Measurements from ENCODE around the gene TMEM107.
"Not testable (repeated sequence)": the region's sequence is repeated elsewhere in the genome, so short reads cannot be mapped to it uniquely, and the experiment has no call there.

Gene TMEM107

GRCh38 chr17:8176197-8176940, at the start of gene TMEM107:
Gene TMEM107 (minus strand): TSS chr17:8176380. CDS start chr17:8176286, 94 bp downstream.
- peak; percentile 80 for DNase-seq

- no peak for DNase-seq
These were observed 49.0 kb upstream of the TMEM107 start for GRCh38 chr17:8224891-8225812.

GRCh38 chr17:8223356-8224126, 47.4 kb upstream of the TMEM107 start:
- peak; percentile 58 for DNase-seq

- DNase-seq = peak; percentile 90
These were observed 46.6 kb upstream of the TMEM107 start for GRCh38 chr17:8222630-8223355.

GRCh38 chr17:8222380-8222629, 46.1 kb upstream of the TMEM107 start:
- no peak for DNase-seq

GRCh38 chr17:8221663-8222379, 45.6 kb upstream of the TMEM107 start:
- DNase-seq = peak; percentile 90

- DNase-seq = peak; percentile 93
These were observed 44.8 kb upstream of the TMEM107 start for GRCh38 chr17:8220783-8221662.

- DNase-seq = not testable (repeated sequence)
These were observed 37.8 kb upstream of the TMEM107 start for GRCh38 chr17:8214000-8214399.

GRCh38 chr17:8212312-8213180, 36.4 kb upstream of the TMEM107 start:
- DNase-seq = no peak

- peak; percentile 21 for DNase-seq
These were observed 34.7 kb upstream of the TMEM107 start for GRCh38 chr17:8210761-8211458.

- DNase-seq = peak; percentile 87
These were observed 34.0 kb upstream of the TMEM107 start, which contains the start of gene AURKB for GRCh38 chr17:8209907-8210760. Gene AURKB (minus strand): TSS chr17:8210575. CDS start chr17:8210224, 351 bp downstream.

GRCh38 chr17:8206536-8206935, 30.4 kb upstream of the TMEM107 start:
- DNase-seq = no peak

GRCh38 chr17:8204761-8205555, 28.8 kb upstream of the TMEM107 start:
- DNase-seq = no peak

GRCh38 chr17:8192070-8192815, 16.1 kb upstream of the TMEM107 start:
- no peak for DNase-seq

- DNase-seq = no peak
These were observed 14.3 kb upstream of the TMEM107 start for GRCh38 chr17:8190506-8190905.

- DNase-seq = peak; percentile 88
These were observed 13.7 kb upstream of the TMEM107 start, which contains the start of gene BORCS6 for GRCh38 chr17:8189711-8190477. Gene BORCS6 (minus strand): TSS chr17:8190180. CDS start chr17:8190140, 40 bp downstream.

Measured in stimulated activated CD4-positive, alpha-beta T cell treated with anti-CD3 and anti-CD28 coated beads, Interleukin-12 subunit alpha, Interleukin-12 subunit beta, amount 100 ng/mL, for 4 hours (primary cell).